ENCODE measurements around the gene RAB7A. TPM values are rescaled to one million over a fixed set of nuclear protein-coding genes. Genes with fewer than 3 reads are reported as not detected.

Gene RAB7A
- total and polyA plus RNA-seq, 2 donors (not counting 1 experiment from before 2014, with no cell fraction given) = 62.7 to 138 TPM

DNA sequence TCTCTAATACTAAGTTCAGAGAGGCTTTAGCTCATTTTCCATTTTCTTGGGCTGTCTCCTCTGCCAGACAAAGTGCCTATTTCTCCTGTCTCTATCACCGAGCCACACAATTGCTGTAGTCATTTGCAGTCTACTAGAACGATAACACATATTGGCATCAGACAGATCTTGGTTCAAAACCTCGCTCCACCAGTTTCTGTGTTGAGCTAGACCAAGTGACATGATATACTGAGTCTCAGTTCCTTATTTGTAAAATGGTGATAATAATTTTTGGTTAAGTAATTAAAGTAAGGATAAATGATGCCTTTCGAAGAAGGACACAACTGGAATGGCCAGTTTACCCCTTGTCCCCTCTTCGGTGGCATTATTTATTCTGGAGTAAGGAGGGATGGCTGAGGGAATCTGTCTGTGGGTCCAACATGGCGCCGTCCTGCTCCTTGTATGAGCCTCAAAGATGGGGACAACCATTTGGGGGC lies 398 bp upstream of the RAB7A start:
- H3K27me3 Mint-ChIP-seq = peaks cover 11% of the 10 kb centered on the region
- peak overlapping the region; percentile 83 for H2AFZ ChIP-seq (ENCODE audit: insufficient read depth, low read depth, low read length, poor library complexity, severe bottlenecking)
- intact Hi-C loops (cut with micrococcal nuclease) = loop anchor here (1.0 to 5.0 kb wide), 10 partner anchors 44 to 1743 kb away; partner anchors contain the start of genes ACAD9, CNBP, PLXNA1 and RPN1
- TF ChIP-seq EZH2 (IDR thresholded peaks at IDR 0.05; ENCODE audit: borderline replicate concordance, insufficient read depth, low read depth, low read length, poor library complexity, severe bottlenecking) = no peak
- TF ChIP-seq, protein P1, sequence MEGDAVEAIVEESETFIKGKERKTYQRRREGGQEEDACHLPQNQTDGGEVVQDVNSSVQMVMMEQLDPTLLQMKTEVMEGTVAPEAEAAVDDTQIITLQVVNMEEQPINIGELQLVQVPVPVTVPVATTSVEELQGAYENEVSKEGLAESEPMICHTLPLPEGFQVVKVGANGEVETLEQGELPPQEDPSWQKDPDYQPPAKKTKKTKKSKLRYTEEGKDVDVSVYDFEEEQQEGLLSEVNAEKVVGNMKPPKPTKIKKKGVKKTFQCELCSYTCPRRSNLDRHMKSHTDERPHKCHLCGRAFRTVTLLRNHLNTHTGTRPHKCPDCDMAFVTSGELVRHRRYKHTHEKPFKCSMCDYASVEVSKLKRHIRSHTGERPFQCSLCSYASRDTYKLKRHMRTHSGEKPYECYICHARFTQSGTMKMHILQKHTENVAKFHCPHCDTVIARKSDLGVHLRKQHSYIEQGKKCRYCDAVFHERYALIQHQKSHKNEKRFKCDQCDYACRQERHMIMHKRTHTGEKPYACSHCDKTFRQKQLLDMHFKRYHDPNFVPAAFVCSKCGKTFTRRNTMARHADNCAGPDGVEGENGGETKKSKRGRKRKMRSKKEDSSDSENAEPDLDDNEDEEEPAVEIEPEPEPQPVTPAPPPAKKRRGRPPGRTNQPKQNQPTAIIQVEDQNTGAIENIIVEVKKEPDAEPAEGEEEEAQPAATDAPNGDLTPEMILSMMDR (IDR thresholded peaks at IDR 0.05) = no peak
- H3K4me2 ChIP-seq (replicated peaks; ENCODE audit: low read depth, low read length, poor library complexity, severe bottlenecking) = peak overlapping the region; percentile 93
- H3K36me3 ChIP-seq (replicated peaks in 1 of 2; ENCODE audit: control extremely low read depth in 1 of 2, control insufficient read depth in 1 of 2, extremely low read depth in 1 of 2, insufficient read depth in 2 of 2, low read length in 1 of 2) = no peaks in the 10 kb centered on the region
- ATAC-seq (ENCODE audit: low read depth) = peak; percentile 45
- no peak for DNase-seq
- peak overlapping the region; percentile 99 for H3K4me3 Mint-ChIP-seq
- H3K27me3 ChIP-seq (replicated peaks in 1 of 4; ENCODE audit: control extremely low read depth in 1 of 4, control insufficient read depth in 3 of 4, insufficient read depth in 4 of 4, low read length in 3 of 4) = no peaks in the 10 kb centered on the region
- POLR2A ChIA-PET = interaction anchor here (0.6 to 2.5 kb wide), 6 partner anchors 45 to 508 kb away, joined by 3 to 19 read pairs (median 6); partner anchors contain the start of genes ACAD9 and RPN1
- peak overlapping the region; percentile 99 for H3K9ac ChIP-seq (ENCODE audit: low read length)
- H4K20me1 ChIP-seq (ENCODE audit: control insufficient read depth, insufficient read depth, low read length, poor library complexity, severe bottlenecking) = peaks cover 43% of the 10 kb centered on the region
- CTCF ChIA-PET = interaction anchor here (0.7 to 2.6 kb wide), 7 partner anchors 9 to 120 kb away, joined by 3 to 17 read pairs (median 4); no protein-coding TSS in a partner anchor
- peak overlapping the region; percentile 100 for H3K27ac Mint-ChIP-seq
- peak overlapping the region; percentile 92 to 99 for H3K27ac ChIP-seq (ENCODE audit: low read length in 2 of 2)
- peaks cover 46% of the 10 kb centered on the region for H3K4me1 Mint-ChIP-seq
- no peaks in the 10 kb centered on the region for H3K9me3 ChIP-seq (ENCODE audit: control extremely low read depth in 1 of 3, control insufficient read depth in 2 of 3, insufficient read depth in 1 of 3, low read length in 2 of 3)
- peaks cover 40 to 43% of the 10 kb centered on the region in 2 donors for H3K4me1 ChIP-seq (ENCODE audit: control insufficient read depth in 2 of 2, insufficient read depth in 2 of 2, low read length in 2 of 2)
- no peaks in the 10 kb centered on the region for H3K9me3 Mint-ChIP-seq (ENCODE audit: insufficient read depth)
- H3K4me3 ChIP-seq (ENCODE audit: control extremely low read depth in 1 of 5, extremely low read depth in 1 of 5, insufficient read depth in 1 of 5, low read depth in 2 of 5, low read length in 4 of 5) = peak overlapping the region; percentile 22 to 98 (median 93)
- H3K79me2 ChIP-seq (ENCODE audit: control insufficient read depth, insufficient read depth, low read length) = peaks cover 72% of the 10 kb centered on the region
- WGBS (ENCODE audit: insufficient coverage) = 51% methylated on average over 6 of the region's 7 CpGs

DNA sequence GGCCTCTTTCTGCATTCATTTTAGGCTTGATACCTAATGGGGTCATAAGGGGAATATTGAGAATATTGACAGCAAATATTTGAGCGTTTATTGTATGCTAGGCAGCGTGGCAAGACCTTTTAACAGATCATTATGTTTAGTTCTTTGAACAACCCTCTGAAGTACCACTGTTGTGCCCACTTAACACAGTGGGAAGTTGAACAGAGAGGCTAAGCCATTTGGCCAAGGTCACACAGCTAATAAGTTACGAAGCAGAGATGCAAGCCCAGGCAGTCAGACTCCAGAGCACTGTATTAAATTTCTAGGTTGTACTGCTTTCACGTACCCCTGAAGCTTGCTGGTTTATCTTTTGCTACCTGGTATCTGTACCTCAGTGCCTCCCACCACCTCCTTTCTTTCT lies 1.1 kb downstream of the RAB7A start:
- ChIA-PET POLR2A (interaction anchor here (0.6 to 2.5 kb wide), 2 partner anchors 46 to 87 kb away, joined by 3 to 19 read pairs; no protein-coding TSS in a partner anchor), CTCF (interaction anchor here (1.1 to 1.5 kb wide), 2 partner anchors 29 to 47 kb away, joined by 3 to 5 read pairs; no protein-coding TSS in a partner anchor)
- peak overlapping the region; percentile 83 for H3K27ac Mint-ChIP-seq
- no peak for ATAC-seq (ENCODE audit: low read depth)
- H3K9me3 Mint-ChIP-seq (ENCODE audit: insufficient read depth) = no peaks in the 10 kb centered on the region
- WGBS (ENCODE audit: insufficient coverage) = 67% methylated on average over 1 of the region's 4 CpGs
- no peak for DNase-seq
- H3K27me3 Mint-ChIP-seq = no peaks in the 10 kb centered on the region
- intact Hi-C loops (cut with micrococcal nuclease) = loop anchor here (2.0 to 5.0 kb wide), 6 partner anchors 60 to 1745 kb away; partner anchors contain the start of genes CNBP, PLXNA1 and SEC61A1
- peak overlapping the region; percentile 79 to 98 (median 93) for H3K4me3 ChIP-seq (ENCODE audit: control extremely low read depth in 1 of 5, extremely low read depth in 1 of 5, insufficient read depth in 1 of 5, low read depth in 2 of 5, low read length in 4 of 5)
- H3K4me2 ChIP-seq (replicated peaks; ENCODE audit: low read depth, low read length, poor library complexity, severe bottlenecking) = peak overlapping the region; percentile 93
- peak overlapping the region; percentile 99 for H3K4me3 Mint-ChIP-seq
- H3K36me3 ChIP-seq (replicated peaks in 1 of 2; ENCODE audit: control extremely low read depth in 1 of 2, control insufficient read depth in 1 of 2, extremely low read depth in 1 of 2, insufficient read depth in 2 of 2, low read length in 1 of 2) = no peaks in the 10 kb centered on the region
- no peaks in the 10 kb centered on the region for H3K27me3 ChIP-seq (replicated peaks in 1 of 4; ENCODE audit: control extremely low read depth in 1 of 4, control insufficient read depth in 3 of 4, insufficient read depth in 4 of 4, low read length in 3 of 4)
- peaks cover 57% of the 10 kb centered on the region for H4K20me1 ChIP-seq (ENCODE audit: control insufficient read depth, insufficient read depth, low read length, poor library complexity, severe bottlenecking)
- H3K9me3 ChIP-seq (ENCODE audit: control extremely low read depth in 1 of 3, control insufficient read depth in 2 of 3, insufficient read depth in 1 of 3, low read length in 2 of 3) = no peaks in the 10 kb centered on the region
- H3K9ac ChIP-seq (ENCODE audit: low read length) = peak overlapping the region; percentile 99
- H2AFZ ChIP-seq (ENCODE audit: insufficient read depth, low read depth, low read length, poor library complexity, severe bottlenecking) = no peak overlapping the region
- peaks cover 87% of the 10 kb centered on the region for H3K79me2 ChIP-seq (ENCODE audit: control insufficient read depth, insufficient read depth, low read length)
- peaks cover 56% of the 10 kb centered on the region for H3K4me1 Mint-ChIP-seq
- no peak for TF ChIP-seq EZH2 (IDR thresholded peaks at IDR 0.05; ENCODE audit: borderline replicate concordance, insufficient read depth, low read depth, low read length, poor library complexity, severe bottlenecking)
- TF ChIP-seq, protein P1 (IDR thresholded peaks at IDR 0.05) = no peak
- H3K27ac ChIP-seq (ENCODE audit: low read length in 2 of 2) = peak overlapping the region; percentile 92 to 99
- H3K4me1 ChIP-seq (ENCODE audit: control insufficient read depth in 2 of 2, insufficient read depth in 2 of 2, low read length in 2 of 2) = peaks cover 48 to 52% of the 10 kb centered on the region in 2 donors

Data from B cell (primary cell).